ENCODE data around the gene TP73.

- TF ChIP-seq CTCF (IDR thresholded peaks at IDR 0.05): no peak
- TF ChIP-seq POLR2A (IDR thresholded peaks at IDR 0.05): no peak
Observed at GRCh38 chr1:3785045-3785444, 132.7 kb downstream of the TP73 start.
